Measurements from ENCODE around the gene KIF6.
"Not testable (repeated sequence)": the region's sequence is repeated elsewhere in the genome, so short reads cannot be mapped to it uniquely, and the experiment has no call there.

KIF6 gene

GRCh38 chr6:39292637-39293036 lies 432.6 kb downstream of the KIF6 start:
- TF ChIP-seq, protein P1, sequence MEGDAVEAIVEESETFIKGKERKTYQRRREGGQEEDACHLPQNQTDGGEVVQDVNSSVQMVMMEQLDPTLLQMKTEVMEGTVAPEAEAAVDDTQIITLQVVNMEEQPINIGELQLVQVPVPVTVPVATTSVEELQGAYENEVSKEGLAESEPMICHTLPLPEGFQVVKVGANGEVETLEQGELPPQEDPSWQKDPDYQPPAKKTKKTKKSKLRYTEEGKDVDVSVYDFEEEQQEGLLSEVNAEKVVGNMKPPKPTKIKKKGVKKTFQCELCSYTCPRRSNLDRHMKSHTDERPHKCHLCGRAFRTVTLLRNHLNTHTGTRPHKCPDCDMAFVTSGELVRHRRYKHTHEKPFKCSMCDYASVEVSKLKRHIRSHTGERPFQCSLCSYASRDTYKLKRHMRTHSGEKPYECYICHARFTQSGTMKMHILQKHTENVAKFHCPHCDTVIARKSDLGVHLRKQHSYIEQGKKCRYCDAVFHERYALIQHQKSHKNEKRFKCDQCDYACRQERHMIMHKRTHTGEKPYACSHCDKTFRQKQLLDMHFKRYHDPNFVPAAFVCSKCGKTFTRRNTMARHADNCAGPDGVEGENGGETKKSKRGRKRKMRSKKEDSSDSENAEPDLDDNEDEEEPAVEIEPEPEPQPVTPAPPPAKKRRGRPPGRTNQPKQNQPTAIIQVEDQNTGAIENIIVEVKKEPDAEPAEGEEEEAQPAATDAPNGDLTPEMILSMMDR (conservative IDR thresholded peaks at IDR 0.05; ENCODE audit: low read length) = no peak
- H3K4me3 ChIP-seq (ENCODE audit: low read length) = no peak overlapping the region
- DNase-seq (ENCODE audit: low read depth) = no peak

DNA sequence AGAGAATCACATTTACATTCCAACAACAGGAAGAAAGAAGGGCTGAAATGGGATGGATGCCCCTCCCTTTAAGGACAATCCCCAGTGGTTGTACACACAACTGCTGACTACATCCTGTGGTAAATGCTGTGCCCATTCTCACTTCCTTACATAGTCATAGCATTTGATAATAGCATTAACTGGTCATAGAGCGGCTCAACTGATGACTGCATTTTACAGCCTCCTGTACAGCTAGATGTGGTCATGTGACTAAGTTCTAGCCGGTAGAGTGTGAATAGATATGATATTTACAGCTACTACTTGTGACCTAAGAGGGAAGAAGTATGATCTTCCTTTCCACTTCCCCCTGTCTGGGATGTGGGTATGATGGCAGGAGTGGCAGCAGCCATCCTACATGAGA lies 435.7 kb downstream of the KIF6 start:
- no peak overlapping the region for H3K4me3 ChIP-seq (ENCODE audit: low read length)
- DNase-seq (ENCODE audit: low read depth) = no peak
- TF ChIP-seq, protein P1 (conservative IDR thresholded peaks at IDR 0.05; ENCODE audit: low read length) = no peak

DNA sequence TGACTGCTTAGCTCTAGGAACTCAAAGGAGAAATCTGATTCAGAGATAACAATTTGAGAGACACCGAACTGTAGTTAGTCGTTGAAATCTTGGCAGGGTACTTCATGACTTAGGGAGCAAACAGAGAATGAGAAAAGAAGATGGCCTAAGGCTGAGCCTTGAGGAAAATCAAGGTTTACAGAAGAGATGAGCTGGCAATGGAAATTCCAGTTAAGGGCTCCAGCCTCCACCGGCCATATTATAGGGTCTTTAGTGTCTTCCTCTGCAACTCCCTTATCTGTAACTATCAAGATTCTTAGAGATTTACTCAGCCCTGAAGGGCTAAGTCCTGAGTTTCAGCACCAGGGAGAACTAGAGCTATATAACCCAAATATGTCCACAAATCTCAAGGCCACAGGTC lies 437.6 kb downstream of the KIF6 start:
- TF ChIP-seq, protein P1 (conservative IDR thresholded peaks at IDR 0.05; ENCODE audit: low read length) = no peak

GRCh38 chr6:39286596-39286995 lies 438.6 kb downstream of the KIF6 start:
- H3K4me3 ChIP-seq (ENCODE audit: low read length); DNase-seq (ENCODE audit: low read depth): not testable (repeated sequence)

More for the DNA sequence above, 437.6 kb downstream of the KIF6 start:
- DNase-seq (ENCODE audit: low read depth) = no peak
- H3K4me3 ChIP-seq (ENCODE audit: low read length) = no peak overlapping the region

GRCh38 chr6:39282774-39283173 lies 442.4 kb downstream of the KIF6 start:
- TF ChIP-seq, protein P1 (conservative IDR thresholded peaks at IDR 0.05; ENCODE audit: low read length) = no peak
- H3K4me3 ChIP-seq (ENCODE audit: low read length) = no peak overlapping the region
- no peak for DNase-seq (ENCODE audit: low read depth)

- TF ChIP-seq, protein P1 (conservative IDR thresholded peaks at IDR 0.05; ENCODE audit: low read length) = no peak
- H3K4me3 ChIP-seq (ENCODE audit: low read length) = no peak overlapping the region
- DNase-seq (ENCODE audit: low read depth) = no peak
These were observed 443.8 kb downstream of the KIF6 start for GRCh38 chr6:39281312-39281980.

DNA sequence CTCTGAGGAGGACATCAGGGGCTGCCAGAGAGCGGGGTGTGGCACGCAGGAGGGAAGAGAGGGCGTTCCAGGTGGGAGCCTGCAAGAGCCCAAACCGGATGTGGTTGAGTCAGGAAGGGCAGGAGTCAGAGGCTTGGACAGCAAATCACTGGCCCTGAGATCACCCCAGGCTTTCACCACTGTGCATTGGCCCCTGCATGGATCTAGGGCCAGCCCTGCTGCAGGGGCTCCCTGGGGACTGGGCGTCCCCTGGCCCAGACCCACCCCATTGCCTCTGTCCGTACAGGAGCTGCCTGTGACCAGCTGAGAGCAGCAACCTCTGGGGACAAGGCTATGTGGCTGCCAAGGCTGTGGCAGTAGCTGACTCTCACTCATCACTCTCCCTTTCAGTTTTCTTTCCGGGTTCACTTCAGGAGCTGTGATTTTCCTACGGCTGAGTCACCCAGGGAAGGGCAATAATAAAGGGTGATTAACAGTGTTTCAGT lies 444.9 kb downstream of the KIF6 start:
- no peak for DNase-seq (ENCODE audit: low read depth)

More for the DNA sequence above, 444.9 kb downstream of the KIF6 start:
- TF ChIP-seq, protein P1 (conservative IDR thresholded peaks at IDR 0.05; ENCODE audit: low read length) = no peak
- no peak overlapping the region for H3K4me3 ChIP-seq (ENCODE audit: low read length)

Measured in AG10803 (cell line).